Measurements from ENCODE around the gene ATL2.

GRCh38 chr2:38384338-38384737, 7.3 kb upstream of the ATL2 start:
- TF ChIP-seq CTCF (conservative IDR thresholded peaks at IDR 0.05; ENCODE audit: low read depth, low read length) (no peak), EZH2 (IDR thresholded peaks at IDR 0.05; ENCODE audit: borderline replicate concordance, low read depth, low read length, poor library complexity, severe bottlenecking) (no peak)

All from A673 (cell line).